Left cardiac atrium (tissue), 4 donors: ENCODE data around the gene SYNCRIP. TPM values are rescaled to one million over a fixed set of nuclear protein-coding genes. Genes with fewer than 3 reads are reported as not detected.
"Not testable (repeated sequence)": the region's sequence is repeated elsewhere in the genome, so short reads cannot be mapped to it uniquely, and the experiment has no call there.

Source experiments
- ATAC-seq, 2 donors: fragments of 200-7000 bp; cut with Tn5 transposase; one replicate each; pipeline ENCODE4 v1.9.1; 2020; ENCODE audit warnings: mild to moderate bottlenecking in 2 of 2, moderate library complexity in 2 of 2
- DNase-seq: peaks from one replicate; pipeline ENCODE4 v3.0.0-alpha.2; 2020
- intact Hi-C, 2 donors: fragments of 100-400 bp; cut with DNase I; formaldehyde crosslinking; loops; one replicate each; pipeline versions ENCODE4 v1.14.1 to v1.15.1; 2022 to 2023
- total RNA-seq, 2 donors: library from RNA; stranded (reverse); fragmentation: NEBNext Ultra II Directional; extraction: Animal tissue kit (Norgen Biotek cat#: 25700); gene quantifications; one replicate each; pipeline ENCODE4 v1.2.1, GENCODE V29; 2021
- donor health status: DM: no; HTN: yes; CAD: no.
- donor health status: DM: no; HTN: yes; CAD: no; lungs with severe emphysema.
- donor health status: DM: yes; HTN: yes; CAD: no.
- donor health status: Dilated cardiomyopathy.

SYNCRIP gene
- total RNA-seq, 2 donors from 2014 or later: 48.7 to 84.9 TPM

DNA sequence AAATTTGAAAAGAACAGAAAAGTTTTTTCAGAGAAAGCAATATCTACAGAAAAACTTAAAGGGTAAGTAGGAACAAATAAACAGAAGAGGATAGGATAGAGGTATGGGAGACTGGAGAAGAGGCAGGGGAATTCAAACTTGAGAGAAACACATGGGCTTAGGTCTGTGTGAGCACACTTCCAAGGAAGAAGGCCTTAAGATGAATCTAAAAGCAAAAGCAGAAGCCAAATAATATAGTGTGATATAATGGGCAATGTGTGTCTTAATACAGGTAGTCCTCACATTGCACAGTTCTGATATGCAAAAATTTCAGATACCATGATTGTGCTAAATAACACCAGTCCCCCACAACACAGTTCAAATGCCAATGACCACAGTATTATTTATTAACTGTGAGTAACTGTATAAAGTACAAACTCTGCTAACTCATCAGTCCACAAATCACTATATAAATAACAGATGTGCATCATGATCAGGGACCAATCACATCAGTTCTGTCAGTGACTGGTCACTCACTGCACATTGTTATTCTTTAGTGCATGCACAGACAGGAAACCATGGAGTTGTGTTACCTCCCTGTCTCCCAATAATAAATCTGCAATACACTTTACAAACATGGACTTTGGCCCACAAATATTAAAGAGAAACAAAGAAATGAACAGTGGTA, 67.6 kb downstream of the SYNCRIP start:
- ATAC-seq (no peak), DNase-seq (no peak)
- intact Hi-C loops: no loop called here

DNA sequence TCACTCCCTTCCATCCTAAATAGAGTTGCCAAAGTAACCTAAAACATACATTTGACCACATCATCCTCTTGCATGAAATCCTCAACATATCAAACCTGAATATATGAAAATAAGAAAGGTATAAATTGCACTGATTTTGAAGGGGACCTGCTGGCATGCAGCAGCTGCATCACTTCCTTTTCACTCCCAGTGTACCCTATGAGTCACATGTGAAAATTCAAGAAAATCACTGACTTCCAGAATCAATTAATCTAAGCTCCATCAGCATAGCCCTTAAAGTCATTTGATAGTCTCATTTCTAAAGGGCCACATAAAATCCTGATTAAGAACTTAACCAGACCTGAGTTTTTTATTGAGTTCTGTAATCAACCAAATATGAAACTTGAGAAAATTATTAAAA, 73.4 kb downstream of the SYNCRIP start:
- DNase-seq (no peak), ATAC-seq (no peak)
- intact Hi-C loops: no loop called here

DNA sequence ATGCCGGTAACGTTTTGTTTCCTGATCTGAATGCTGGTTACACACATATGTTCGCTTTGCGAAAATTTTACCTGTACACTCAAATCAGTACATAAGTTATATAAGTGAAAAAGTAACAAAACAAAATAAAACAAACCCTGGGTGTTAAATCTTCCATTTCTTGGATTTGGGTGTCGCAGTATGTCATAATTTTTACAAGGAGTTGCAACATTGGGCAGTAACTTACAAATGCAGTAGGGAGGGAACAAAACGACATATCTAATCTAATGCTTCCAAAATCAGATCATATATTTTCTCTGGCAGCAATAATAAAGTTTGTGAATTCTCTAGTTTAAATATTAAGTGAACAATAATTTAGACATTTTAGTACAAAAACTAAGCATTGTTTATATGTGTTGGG, 74.3 kb downstream of the SYNCRIP start:
- no peak for DNase-seq
- intact Hi-C loops: no loop called here
- no peak for ATAC-seq

DNA sequence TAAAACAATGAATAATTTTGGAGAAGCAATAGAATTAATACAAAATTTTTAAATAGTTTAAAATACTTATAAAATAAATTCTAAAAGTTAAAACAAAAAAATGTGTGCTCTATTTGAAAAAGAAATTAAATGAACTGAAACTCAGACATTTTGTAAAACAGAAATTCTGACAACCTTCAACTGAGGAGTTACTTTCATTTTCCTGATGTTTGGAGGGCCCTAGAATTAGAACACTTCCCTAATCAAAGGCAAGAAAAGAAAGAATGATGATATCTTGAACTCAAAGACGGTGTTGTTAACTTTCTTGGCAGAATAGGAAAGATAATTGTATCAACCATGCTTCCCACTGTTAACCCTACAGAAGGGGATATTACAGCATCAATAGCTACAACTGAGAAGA, 77.0 kb downstream of the SYNCRIP start:
- intact Hi-C loops: no loop called here
- no peak for DNase-seq
- ATAC-seq: no peak

- DNase-seq, intact Hi-C loops, ATAC-seq: not testable (repeated sequence)
Measured at GRCh38 chr6:85564223-85564622, 78.5 kb downstream of the SYNCRIP start.

Other genes with a start within 250 kb of the SYNCRIP start
- 10 to 100 TPM in 1 of 2 donors, 1 to 10 TPM in 1; 9.5 to 13.5 TPM for gene NT5E, start 192.8 kb downstream of the SYNCRIP start, total RNA-seq
- gene SNX14, start 49.0 kb downstream of the SYNCRIP start, total RNA-seq: 10 to 100 TPM; 38.0 to 39.5 TPM